Measurements from ENCODE around the gene NHERF2.

DNA sequence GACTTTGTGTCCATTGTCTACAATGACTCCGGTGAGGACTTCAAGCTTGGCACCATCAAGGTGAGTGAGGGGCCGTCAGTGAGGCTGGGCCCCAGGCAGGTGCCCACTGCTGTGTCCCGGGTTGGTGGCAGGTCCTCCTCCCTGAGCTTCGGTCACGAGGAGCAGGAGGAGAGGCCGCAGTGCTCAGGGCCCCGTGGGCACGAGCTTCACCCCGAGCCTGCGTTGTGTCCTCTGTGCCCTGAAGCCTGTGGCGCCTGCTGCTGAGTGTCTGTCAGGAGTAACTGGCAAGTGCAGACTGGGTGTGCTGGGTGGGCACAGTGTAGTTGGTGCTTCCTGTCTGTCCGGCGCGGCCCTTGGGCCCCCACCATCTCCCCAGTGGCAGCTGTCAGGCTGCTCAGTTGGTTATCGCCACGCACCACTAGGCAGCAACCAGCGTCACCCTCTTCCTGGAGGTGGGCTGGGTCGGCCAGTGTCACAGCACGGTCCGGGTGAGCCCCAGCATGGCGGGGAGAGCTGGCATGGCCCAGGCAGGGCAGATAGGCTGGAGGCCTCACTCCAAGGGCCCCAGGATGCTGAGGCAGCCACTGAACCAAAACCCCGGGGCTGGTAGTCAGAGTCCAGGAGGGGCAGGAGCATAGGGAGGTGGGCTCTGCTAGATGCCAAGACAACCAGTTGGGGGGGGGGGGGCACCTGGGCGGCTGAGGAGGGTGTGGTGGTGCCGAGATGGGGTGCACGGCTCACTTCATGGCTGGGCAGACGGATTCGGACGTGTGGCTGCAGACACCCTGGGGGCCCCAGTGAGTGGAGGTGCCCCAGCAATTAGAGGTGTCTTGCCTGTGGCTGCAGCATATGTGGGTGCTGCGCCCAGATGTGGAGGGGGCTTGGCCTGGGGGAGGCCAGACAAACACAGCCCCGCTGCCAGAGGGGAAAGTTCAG is 60.4 kb downstream of the NHERF2 start:
- TF ChIP-seq CTCF (conservative IDR thresholded peaks at IDR 0.05) (no peak), EZH2 (IDR thresholded peaks at IDR 0.05; ENCODE audit: low read depth) (no peak)

Measured in PC-9 (cell line).